Activated T-cell treated with anti-CD3 and anti-CD28 coated beads, Interleukin-2, amount 50 U/mL, for 1 hour (primary cell): ENCODE data around the gene TMEM179.
"Not testable (repeated sequence)": the region's sequence is repeated elsewhere in the genome, so short reads cannot be mapped to it uniquely, and the experiment has no call there.

ENCODE experiments used
- DNase-seq: peaks from one replicate; pipeline ENCODE4 v3.0.0-alpha.2; 2020

The TMEM179 gene

DNA sequence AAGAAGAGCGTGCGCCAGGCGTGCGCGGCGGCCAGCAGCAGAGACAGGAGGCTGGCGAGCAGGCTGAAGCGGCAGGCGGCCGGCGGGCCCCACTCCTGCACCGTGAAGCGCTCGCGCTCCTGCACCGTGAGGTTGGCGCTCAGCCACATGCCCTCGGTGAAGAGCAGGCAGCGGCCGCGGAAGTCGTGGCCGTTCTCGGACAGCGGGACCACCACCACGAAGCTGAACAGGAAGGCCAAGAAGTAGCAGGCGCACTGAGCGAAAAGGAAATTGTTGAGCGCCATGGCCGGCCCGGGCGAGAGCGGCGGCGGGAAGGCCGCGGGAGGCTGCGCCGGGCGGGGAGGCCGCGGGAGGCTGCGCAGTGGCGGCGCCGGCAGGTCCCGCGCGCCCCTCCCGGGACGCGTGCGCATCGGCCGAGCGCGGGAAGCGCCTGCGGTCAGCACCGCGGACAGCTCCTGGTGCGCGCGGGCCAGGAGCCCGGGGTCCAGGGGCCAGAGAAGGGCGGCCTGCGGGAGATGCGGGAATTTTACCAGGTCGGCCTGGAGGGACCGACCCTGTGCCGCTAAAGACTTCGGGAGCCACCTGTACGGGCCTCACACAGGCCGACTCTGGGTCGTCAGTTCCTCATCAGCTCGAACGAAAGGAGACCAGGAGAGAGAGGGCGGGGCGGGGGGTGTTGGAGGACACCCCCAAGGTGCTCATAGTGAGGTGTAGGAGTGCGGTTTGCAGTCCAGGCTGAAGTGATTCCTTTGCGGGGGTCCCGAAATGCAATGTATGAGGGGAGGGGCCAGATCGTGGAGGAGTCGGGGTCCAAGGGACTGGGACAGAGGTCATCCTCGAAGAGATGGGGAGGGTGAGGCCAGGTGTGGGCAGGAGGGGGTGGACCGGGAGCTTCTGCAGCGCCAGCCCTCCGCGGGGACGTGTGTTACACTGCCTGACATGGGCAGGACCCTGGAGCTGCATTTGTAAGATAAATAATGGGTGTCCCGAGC, at the start of gene TMEM179:
Gene TMEM179, minus strand, starts transcription at position 315 of the 992 bp plus-strand sequence. Its CDS starts 31 bp downstream, at position 284.
- DNase-seq = no peak

- no peak for DNase-seq
Observed at GRCh38 chr14:104654119-104654518, 49.5 kb upstream of the TMEM179 start.

DNA sequence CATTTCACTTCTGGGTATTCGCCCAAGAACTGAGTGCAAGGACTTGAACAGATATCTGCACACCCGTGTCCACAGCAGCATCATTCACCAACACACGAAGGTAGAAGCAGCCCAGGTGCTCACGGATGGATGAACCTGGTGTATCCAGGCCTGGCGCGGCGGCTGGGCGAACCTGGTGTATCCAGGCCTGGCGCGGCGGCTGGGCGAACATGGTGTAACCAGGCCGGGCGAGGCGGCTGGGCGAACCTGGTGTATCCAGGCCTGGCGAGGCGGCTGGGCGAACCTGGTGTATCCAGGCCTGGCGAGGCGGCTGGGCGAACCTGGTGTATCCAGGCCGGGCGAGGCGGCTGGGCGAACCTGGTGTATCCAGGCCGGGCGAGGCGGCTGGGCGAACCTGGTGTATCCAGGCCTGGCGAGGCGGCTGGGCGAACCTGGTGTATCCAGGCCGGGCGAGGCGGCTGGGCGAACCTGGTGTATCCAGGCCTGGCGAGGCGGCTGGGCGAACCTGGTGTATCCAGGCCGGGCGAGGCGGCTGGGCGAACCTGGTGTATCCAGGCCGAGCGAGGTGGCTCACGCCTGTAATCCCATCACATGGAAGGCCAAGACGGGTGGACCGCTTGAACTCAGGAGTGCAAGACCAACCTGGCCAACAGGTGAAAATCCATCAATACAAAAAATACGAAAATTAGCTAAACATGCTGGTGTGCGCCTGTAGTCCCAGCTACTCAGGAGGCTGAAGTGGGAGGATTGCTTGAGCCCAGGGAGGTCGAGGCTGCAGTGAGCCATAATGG, 48.8 kb upstream of the TMEM179 start:
- DNase-seq = not testable (repeated sequence)

- DNase-seq = no peak
Observed at GRCh38 chr14:104652386-104652785, 47.8 kb upstream of the TMEM179 start.

- DNase-seq = no peak
Observed at GRCh38 chr14:104651876-104652260, 47.3 kb upstream of the TMEM179 start.

DNA sequence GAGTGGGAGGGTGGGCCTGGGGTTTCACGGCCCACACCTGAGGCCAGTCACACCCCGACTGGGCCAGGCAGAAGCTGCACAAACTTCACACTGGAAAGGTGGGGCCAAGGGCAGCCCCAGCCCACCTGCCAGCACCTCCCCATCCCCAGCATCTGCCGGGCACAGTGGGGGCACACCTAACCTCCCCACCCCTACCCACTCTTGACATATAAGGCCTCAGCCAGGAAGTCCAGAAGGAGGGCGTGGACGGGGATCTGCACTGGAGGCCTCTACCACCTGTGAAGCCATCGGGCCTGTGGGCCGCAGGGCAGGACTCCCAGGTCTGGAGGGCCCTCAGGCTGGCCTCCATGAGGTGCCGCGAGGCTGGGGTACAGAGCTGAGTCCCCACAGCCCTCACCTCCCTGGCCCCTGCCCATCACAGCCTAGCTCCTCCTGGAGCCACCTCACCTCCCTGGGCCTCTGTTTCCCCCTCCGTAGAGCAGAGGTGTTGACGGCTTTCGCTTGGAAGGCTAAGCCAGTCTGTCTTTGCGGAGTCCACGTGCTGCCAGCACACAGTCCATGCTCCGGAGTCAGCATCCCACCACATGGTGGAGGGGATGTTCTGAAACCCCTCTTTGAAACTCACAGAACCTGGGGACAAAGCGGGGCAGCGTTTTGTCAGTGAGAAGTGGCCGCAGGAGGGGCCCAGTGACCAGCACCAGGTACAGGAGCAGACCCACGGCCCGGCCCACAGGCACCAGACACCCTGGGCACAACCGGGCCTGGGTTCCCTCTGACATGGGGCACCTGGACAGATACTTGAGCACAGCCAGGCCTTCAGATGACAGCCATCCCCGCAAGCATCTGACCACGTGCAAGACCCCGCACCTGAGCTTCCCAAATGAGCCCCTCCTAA, 46.7 kb upstream of the TMEM179 start:
- no peak for DNase-seq

- DNase-seq = peak; percentile 77
Observed at GRCh38 chr14:104650057-104650980, 45.7 kb upstream of the TMEM179 start.

- DNase-seq = no peak
Observed at GRCh38 chr14:104647467-104648043, 43.0 kb upstream of the TMEM179 start.

GRCh38 chr14:104644656-104645378, 40.2 kb upstream of the TMEM179 start:
- no peak for DNase-seq

- DNase-seq = no peak
Observed at GRCh38 chr14:104644091-104644635, 39.6 kb upstream of the TMEM179 start.

DNA sequence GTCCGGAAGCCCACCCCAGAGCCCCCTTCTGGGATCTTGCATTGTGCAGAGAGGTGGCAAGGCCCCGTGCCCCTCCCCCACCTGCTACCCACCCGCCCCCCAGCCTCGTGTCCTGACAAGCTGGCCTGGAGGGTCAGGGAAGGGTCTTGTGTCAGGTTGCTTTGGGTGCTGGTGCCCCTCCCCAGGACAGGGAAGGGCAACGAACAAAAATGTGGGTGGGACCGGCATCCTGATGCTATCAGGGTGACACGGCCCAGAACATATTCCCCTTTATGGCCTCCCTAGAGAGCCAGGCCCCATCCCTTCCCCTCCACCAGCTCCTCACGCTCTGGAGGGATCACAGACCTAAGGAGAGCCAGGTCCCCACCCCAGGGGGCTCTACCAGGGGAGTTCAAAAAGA, 38.7 kb upstream of the TMEM179 start:
- DNase-seq = no peak

DNA sequence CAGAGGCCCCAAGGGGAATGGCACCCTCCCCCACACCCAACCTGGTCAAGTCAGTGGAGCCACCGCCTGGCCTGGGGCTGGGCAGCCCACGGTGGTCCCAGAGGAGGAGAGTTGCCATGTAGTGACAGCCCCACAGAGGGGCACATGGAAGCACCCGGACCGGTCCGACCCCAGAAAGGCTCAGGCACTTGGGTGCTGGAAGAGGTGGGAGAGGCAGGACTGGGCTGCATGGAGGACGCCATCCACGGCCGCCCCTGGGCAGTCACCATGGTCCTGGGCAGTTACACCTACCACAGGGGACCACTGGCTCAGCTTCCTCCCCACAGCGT, 37.9 kb upstream of the TMEM179 start:
- DNase-seq = no peak

GRCh38 chr14:104641753-104642539, 37.4 kb upstream of the TMEM179 start:
- no peak for DNase-seq

- no peak for DNase-seq
Observed at GRCh38 chr14:104640681-104641080, 36.1 kb upstream of the TMEM179 start.

DNA sequence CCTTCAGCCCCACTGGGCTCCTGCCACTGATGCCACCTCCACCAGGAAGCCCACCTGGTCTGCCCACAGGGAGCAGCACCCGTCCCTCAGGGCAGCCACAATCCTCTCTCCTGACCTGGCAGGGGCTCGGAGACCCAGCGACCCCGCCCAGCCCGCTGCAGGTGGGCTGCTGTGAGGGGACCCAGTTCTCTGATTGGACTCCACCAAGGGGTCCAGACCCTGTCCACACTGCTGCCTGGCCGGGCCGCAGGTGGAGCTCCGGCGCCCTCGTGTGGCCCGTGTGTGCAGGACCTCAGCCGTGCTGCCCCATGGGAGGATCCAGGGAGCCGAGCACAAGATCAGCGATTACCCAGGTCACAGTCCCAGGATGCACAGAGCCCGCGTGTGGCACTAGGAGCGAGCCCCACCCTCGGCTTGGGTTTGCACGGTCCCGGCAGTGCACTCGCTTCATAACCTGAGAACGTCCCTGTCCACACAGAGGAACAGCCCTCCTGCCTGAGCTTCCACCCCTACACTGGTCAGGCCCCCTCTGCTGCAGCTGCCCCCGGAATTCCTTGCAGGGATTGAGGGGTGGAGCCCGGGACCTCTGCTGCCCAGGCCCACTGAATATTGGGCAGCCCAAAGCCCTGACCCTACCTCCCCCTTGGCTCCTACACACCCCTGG, 35.4 kb upstream of the TMEM179 start:
- DNase-seq = peak; percentile 62

GRCh38 chr14:104639471-104639870, 34.9 kb upstream of the TMEM179 start:
- DNase-seq = no peak

- no peak for DNase-seq
Observed at GRCh38 chr14:104638927-104639450, 34.4 kb upstream of the TMEM179 start.

- no peak for DNase-seq
Observed at GRCh38 chr14:104638190-104638589, 33.6 kb upstream of the TMEM179 start.
